Activated CD8-positive, alpha-beta T cell treated with anti-CD3 and anti-CD28 coated beads for 36 hours (primary cell): ENCODE data around the gene KATNB1. TPM values are rescaled to one million over a fixed set of nuclear protein-coding genes. Genes with fewer than 3 reads are reported as not detected.
"Not testable (repeated sequence)": the region's sequence is repeated elsewhere in the genome, so short reads cannot be mapped to it uniquely, and the experiment has no call there.

ENCODE experiments used
- ATAC-seq: fragments of 200-7000 bp; cut with Tn5 transposase; one replicate; pipeline ENCODE4 v1.10.0; 2021; ENCODE audit warnings: mild to moderate bottlenecking, moderate library complexity
- CTCF ChIA-PET: fragments of 350-600 bp; sonication (Branson Sonifier 250); formaldehyde crosslinking; loops from one replicate; lab custom pipeline; 2021; ENCODE audit warnings: antibody characterized with exemption; lab: Charles Lee
- POLR2A ChIA-PET: fragments of 350-600 bp; sonication (Branson Sonifier 250); formaldehyde crosslinking; loops from one replicate; lab custom pipeline; 2021; ENCODE audit warnings: antibody characterized with exemption; lab: Charles Lee
- DNase-seq: peaks from one replicate; pipeline ENCODE4 v3.0.0-alpha.2; 2020
- H3K27ac Mint-ChIP-seq: one replicate; pipeline ENCODE4 v1.8.0; 2021; ENCODE audit warnings: mild to moderate bottlenecking, mixed read lengths
- H3K27me3 Mint-ChIP-seq: one replicate; pipeline ENCODE4 v1.8.0; 2021; ENCODE audit warnings: mixed read lengths
- H3K36me3 Mint-ChIP-seq: one replicate; pipeline ENCODE4 v1.8.0; 2021; ENCODE audit warnings: low read depth, mixed read lengths
- H3K4me1 Mint-ChIP-seq: one replicate; pipeline ENCODE4 v1.8.0; 2021; ENCODE audit warnings: low read depth, mixed read lengths
- H3K4me3 Mint-ChIP-seq: one replicate; pipeline ENCODE4 v1.8.0; 2021; ENCODE audit warnings: mild to moderate bottlenecking, moderate library complexity, mixed read lengths
- H3K9me3 Mint-ChIP-seq: one replicate; pipeline ENCODE4 v1.8.0; 2021; ENCODE audit warnings: mixed read lengths
- intact Hi-C: fragments of 100-400 bp; cut with micrococcal nuclease; formaldehyde crosslinking; loops from one replicate; pipeline ENCODE4 v1.10.0; 2022
- total RNA-seq, 2 experiments: library from RNA; stranded (reverse); gene quantifications; one replicate each; pipeline ENCODE4 v1.2.3, GENCODE V29; 2021
- TF ChIP-seq, protein P1 (sequence below): fragments of 200-600 bp; IDR thresholded peaks from one replicate; pipeline ENCODE4 v1.8.0; 2022; ENCODE audit warnings: antibody characterized with exemption, mild to moderate bottlenecking

KATNB1 gene
- total RNA-seq, 2 experiments from 2014 or later = 35.1 to 39.6 TPM

DNA sequence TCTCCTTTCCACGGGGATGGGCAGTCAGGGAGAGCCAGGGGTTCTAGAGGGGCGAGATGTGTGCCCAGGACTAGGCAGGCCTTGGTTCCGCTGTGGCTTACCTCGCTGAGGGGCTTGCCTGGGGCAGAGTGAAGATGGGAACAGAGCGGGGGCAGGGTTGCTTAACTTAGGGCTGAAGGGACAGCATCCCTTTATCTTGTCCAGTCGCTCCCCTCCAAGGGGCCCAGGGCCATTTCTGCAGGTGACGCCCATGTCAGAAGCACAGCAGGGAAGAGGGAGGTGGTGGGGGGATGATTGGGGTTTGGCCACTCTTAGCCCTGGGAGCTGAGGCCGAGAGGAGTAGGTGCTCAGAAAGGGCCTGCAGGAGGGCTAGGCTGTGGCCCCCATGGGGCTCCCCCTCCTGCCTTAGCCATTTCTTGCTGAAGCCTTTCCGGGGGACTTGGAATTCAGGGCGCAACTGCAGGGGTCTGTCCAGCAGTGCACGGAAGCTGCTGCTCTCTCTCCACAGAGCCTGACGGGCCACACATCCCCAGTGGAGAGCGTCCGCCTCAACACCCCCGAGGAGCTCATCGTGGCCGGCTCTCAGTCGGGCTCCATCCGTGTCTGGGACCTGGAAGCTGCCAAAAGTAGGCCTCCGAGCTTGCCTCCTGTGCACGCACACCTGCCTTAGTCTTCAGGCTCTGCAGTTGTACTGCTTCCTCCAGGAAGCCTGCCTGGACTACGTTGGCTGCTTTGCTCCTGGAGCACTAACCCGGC is 8.5 kb downstream of the KATNB1 start:
- Mint-ChIP-seq H3K4me3 (no peak overlapping the region), H3K4me1 (no peaks in the 10 kb centered on the region), H3K27me3 (no peaks in the 10 kb centered on the region), H3K9me3 (no peaks in the 10 kb centered on the region), H3K27ac (no peak overlapping the region), H3K36me3 (peaks cover 2% of the 10 kb centered on the region)
- ChIA-PET POLR2A (no interaction called here), CTCF (interaction anchor here (1.0 kb wide), 1 partner anchor 13 kb away, joined by 4 read pairs; no protein-coding TSS in a partner anchor)
- TF ChIP-seq, protein P1, sequence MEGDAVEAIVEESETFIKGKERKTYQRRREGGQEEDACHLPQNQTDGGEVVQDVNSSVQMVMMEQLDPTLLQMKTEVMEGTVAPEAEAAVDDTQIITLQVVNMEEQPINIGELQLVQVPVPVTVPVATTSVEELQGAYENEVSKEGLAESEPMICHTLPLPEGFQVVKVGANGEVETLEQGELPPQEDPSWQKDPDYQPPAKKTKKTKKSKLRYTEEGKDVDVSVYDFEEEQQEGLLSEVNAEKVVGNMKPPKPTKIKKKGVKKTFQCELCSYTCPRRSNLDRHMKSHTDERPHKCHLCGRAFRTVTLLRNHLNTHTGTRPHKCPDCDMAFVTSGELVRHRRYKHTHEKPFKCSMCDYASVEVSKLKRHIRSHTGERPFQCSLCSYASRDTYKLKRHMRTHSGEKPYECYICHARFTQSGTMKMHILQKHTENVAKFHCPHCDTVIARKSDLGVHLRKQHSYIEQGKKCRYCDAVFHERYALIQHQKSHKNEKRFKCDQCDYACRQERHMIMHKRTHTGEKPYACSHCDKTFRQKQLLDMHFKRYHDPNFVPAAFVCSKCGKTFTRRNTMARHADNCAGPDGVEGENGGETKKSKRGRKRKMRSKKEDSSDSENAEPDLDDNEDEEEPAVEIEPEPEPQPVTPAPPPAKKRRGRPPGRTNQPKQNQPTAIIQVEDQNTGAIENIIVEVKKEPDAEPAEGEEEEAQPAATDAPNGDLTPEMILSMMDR = no peak
- ATAC-seq (no peak), DNase-seq (no peak)
- intact Hi-C loops = no loop called here

DNA sequence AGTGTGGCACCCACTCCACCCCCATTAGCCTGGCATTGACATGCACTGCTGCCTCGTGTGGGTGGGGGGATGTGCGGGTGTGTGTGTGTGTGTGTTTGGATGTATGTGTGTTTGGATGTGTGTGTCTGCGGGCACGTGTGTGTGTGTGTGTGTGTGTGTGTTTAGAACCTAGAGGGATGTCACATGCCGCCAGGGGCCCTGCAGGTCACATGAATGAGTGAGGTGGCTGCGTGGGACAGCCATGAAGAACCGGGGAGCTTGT is 9.0 kb downstream of the KATNB1 start:
- POLR2A ChIA-PET = interaction anchor here (1.2 kb wide), 1 partner anchor 10 kb away, joined by 3 read pairs; no protein-coding TSS in a partner anchor
- peaks cover 2% of the 10 kb centered on the region for H3K36me3 Mint-ChIP-seq
- CTCF ChIA-PET = interaction anchor here (1.0 kb wide), 1 partner anchor 12 kb away, joined by 4 read pairs; no protein-coding TSS in a partner anchor

DNA sequence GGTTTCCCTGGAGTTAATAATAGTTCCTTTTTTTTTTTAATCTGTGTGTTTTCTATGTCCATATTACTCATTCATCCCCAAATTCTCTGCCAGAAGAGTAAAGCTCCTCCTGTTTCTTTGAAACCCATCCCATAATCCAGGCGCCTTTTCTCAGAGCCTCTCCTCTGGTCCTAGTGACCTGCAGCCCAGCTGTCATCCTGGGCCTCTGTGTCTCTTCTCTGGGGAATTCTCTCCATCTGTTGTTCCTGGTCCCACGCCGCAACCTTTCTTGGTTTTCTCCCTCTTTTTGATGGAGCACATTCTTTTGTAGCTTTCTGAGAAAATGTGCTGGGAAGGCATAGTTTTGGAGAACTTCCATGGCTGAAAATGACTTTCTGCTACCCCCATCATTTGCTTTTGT is 10.2 kb downstream of the KATNB1 start:
- no peak for ATAC-seq
- CTCF ChIA-PET = interaction anchor here (0.9 kb wide), 1 partner anchor 11 kb away, joined by 3 read pairs; no protein-coding TSS in a partner anchor

More for the DNA sequence above, 9.0 kb downstream of the KATNB1 start:
- no peak overlapping the region for H3K27ac Mint-ChIP-seq
- no peaks in the 10 kb centered on the region for H3K27me3 Mint-ChIP-seq
- no peaks in the 10 kb centered on the region for H3K4me1 Mint-ChIP-seq
- DNase-seq = no peak
- ATAC-seq = no peak
- intact Hi-C loops = no loop called here
- H3K4me3 Mint-ChIP-seq = no peak overlapping the region
- H3K9me3 Mint-ChIP-seq = no peaks in the 10 kb centered on the region
- TF ChIP-seq, protein P1 = no peak

DNA sequence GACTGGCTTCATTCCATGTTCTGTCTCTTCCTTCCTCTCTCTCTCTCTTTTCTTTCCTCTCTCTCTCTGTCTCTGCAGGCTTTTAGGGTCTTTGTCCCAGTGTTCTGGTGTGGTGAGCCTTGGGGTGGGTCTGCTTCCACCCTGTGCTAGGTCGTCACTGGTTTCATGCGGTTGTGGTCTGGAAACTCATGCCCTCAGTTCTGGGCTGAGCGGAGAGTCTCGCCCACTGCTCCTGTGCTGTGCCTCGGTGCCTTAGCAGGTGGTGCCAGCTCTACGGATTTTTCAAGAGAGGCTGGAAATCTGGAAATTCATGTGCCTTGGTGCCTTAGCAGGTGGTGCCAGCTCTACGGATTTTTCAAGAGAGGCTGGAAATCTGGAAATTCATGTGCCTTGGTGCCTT is 10.7 kb downstream of the KATNB1 start:
- POLR2A ChIA-PET, H3K4me1 Mint-ChIP-seq, intact Hi-C loops, H3K27me3 Mint-ChIP-seq, H3K9me3 Mint-ChIP-seq, H3K36me3 Mint-ChIP-seq, DNase-seq, H3K4me3 Mint-ChIP-seq, ATAC-seq, H3K27ac Mint-ChIP-seq: not testable (repeated sequence)
- CTCF ChIA-PET = interaction anchor here (0.9 kb wide), 1 partner anchor 10 kb away, joined by 3 read pairs; no protein-coding TSS in a partner anchor

More for the DNA sequence above, 10.2 kb downstream of the KATNB1 start:
- no peak overlapping the region for H3K27ac Mint-ChIP-seq
- H3K36me3 Mint-ChIP-seq = peaks cover 2% of the 10 kb centered on the region
- POLR2A ChIA-PET = interaction anchor here (1.0 to 1.2 kb wide), 2 partner anchors 9 to 40 kb away, joined by 3 read pairs; no protein-coding TSS in a partner anchor
- no peaks in the 10 kb centered on the region for H3K27me3 Mint-ChIP-seq
- no peaks in the 10 kb centered on the region for H3K4me1 Mint-ChIP-seq
- H3K9me3 Mint-ChIP-seq = no peaks in the 10 kb centered on the region
- TF ChIP-seq, protein P1 = no peak
- no peak for DNase-seq
- no peak overlapping the region for H3K4me3 Mint-ChIP-seq
- intact Hi-C loops = no loop called here

DNA sequence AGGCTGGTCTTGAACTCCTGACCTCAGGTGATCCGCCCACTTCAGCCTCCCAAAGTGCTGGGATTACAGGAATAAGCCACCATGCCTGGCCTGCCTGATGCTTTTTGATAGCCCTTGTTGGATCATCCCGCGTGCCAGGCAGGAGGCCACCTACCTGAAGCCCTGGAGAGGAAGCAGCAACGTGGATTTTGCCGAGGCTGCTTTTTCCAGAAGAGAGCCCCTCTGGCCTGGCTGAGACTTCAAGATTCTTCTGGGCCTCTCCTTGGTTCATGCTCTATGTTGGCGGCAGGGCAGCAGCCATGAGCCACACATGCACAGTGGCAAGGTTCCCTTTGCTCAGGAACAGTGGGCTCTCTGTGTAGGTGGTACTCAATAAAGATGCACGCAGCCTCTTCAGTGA is 11.5 kb downstream of the KATNB1 start:
- H3K4me3 Mint-ChIP-seq = no peak overlapping the region
- ChIA-PET POLR2A (no interaction called here), CTCF (interaction anchor here (2.5 kb wide), 1 partner anchor 10 kb away, joined by 9 read pairs; no protein-coding TSS in a partner anchor)
- DNase-seq = no peak
- TF ChIP-seq, protein P1 = no peak
- ATAC-seq = no peak
- no peaks in the 10 kb centered on the region for H3K9me3 Mint-ChIP-seq
- no peaks in the 10 kb centered on the region for H3K4me1 Mint-ChIP-seq
- H3K27ac Mint-ChIP-seq = no peak overlapping the region
- H3K36me3 Mint-ChIP-seq = peaks cover 5% of the 10 kb centered on the region
- H3K27me3 Mint-ChIP-seq = no peaks in the 10 kb centered on the region
- intact Hi-C loops = no loop called here
